B cell (primary cell): ENCODE data around the gene MAP7D1. TPM values are rescaled to one million over a fixed set of nuclear protein-coding genes. Genes with fewer than 3 reads are reported as not detected.

Experiments
- ATAC-seq: fragments of 200-7000 bp; cut with Tn5 transposase; one replicate; pipeline ENCODE4 v1.10.0; 2021; ENCODE audit warnings: low read depth, mild to moderate bottlenecking, moderate number of reproducible peaks, moderate library complexity
- CTCF ChIA-PET: fragments of 350-600 bp; sonication (Branson Sonifier 250); formaldehyde crosslinking; loops from one replicate; lab custom pipeline; 2021; ENCODE audit warnings: antibody characterized with exemption, inconsistent platforms; lab: Charles Lee
- POLR2A ChIA-PET: fragments of 350-600 bp; sonication (Branson Sonifier 250); formaldehyde crosslinking; loops from one replicate; lab custom pipeline; 2021; ENCODE audit warnings: antibody characterized with exemption; lab: Charles Lee
- DNase-seq: peaks from one replicate; pipeline ENCODE4 v3.0.0; 2013
- H2AFZ ChIP-seq: 2 replicates; pipeline ENCODE4 v1.6.1; 2012; ENCODE audit warnings: mild to moderate bottlenecking, low read depth, low read length; ENCODE audit not compliant: insufficient read depth, poor library complexity, severe bottlenecking
- H3K27ac ChIP-seq, 2 donors: 1 replicate in 1 of 2; 2 replicates in 1 of 2; pipeline ENCODE4 v1.5.1; 2012 to 2013; ENCODE audit warnings: low read length in 2 of 2, mild to moderate bottlenecking in 2 of 2, moderate library complexity in 1 of 2
- H3K27me3 ChIP-seq, 4 experiments: fragments of 200-600 bp in 1 of 4; sonication (generic) in 1 of 4; replicated peaks in 1 of 4; 1 replicate in 2 of 4; 2 replicates in 2 of 4; pipeline versions ENCODE4 v1.6.1 to v1.7.0; 2013 to 2016; ENCODE audit warnings: low read length in 3 of 4, mild to moderate bottlenecking in 2 of 4, mixed read lengths in 1 of 4, moderate library complexity in 1 of 4; ENCODE audit not compliant: insufficient read depth in 4 of 4, control insufficient read depth in 3 of 4; ENCODE audit errors: control extremely low read depth in 1 of 4
- H3K36me3 ChIP-seq, 2 experiments: replicated peaks in 1 of 2; 1 replicate in 1 of 2; 2 replicates in 1 of 2; pipeline versions ENCODE4 v1.6.1 to v1.7.1; 2013; ENCODE audit warnings: low read length in 1 of 2; ENCODE audit not compliant: insufficient read depth in 2 of 2, control insufficient read depth in 1 of 2; ENCODE audit errors: control extremely low read depth in 1 of 2, extremely low read depth in 1 of 2
- H3K4me1 ChIP-seq, 2 donors: fragments of 200-600 bp in 1 of 2; sonication (generic) in 1 of 2; 1 replicate in 1 of 2; 2 replicates in 1 of 2; pipeline versions ENCODE4 v1.5.1 to v1.6.1; 2013 to 2017; ENCODE audit warnings: low read length in 2 of 2; ENCODE audit not compliant: control insufficient read depth in 2 of 2, insufficient read depth in 2 of 2
- H3K4me2 ChIP-seq: replicated peaks from 2 replicates; pipeline ENCODE3; 2012; ENCODE audit warnings: mild to moderate bottlenecking, low read depth, low read length; ENCODE audit not compliant: poor library complexity, severe bottlenecking
- H3K4me3 ChIP-seq, 5 experiments: fragments of 200-600 bp in 1 of 5; sonication (generic) in 1 of 5; 1 replicate in 3 of 5; 2 replicates in 2 of 5; pipeline versions ENCODE4 v1.5.1 to v1.7.0; 2011 to 2016; ENCODE audit warnings: low read length in 4 of 5, mild to moderate bottlenecking in 4 of 5, low read depth in 2 of 5, control low read depth in 1 of 5, moderate library complexity in 1 of 5; ENCODE audit not compliant: insufficient read depth in 1 of 5; ENCODE audit errors: control extremely low read depth in 1 of 5, extremely low read depth in 1 of 5
- H3K79me2 ChIP-seq: fragments of 200-600 bp; sonication (generic); one replicate; pipeline ENCODE4 v1.6.0; 2016; ENCODE audit warnings: low read length; ENCODE audit not compliant: control insufficient read depth, insufficient read depth
- H3K9ac ChIP-seq: fragments of 200-600 bp; sonication (generic); 2 replicates; pipeline ENCODE4 v1.6.1; 2017; ENCODE audit warnings: mild to moderate bottlenecking, low read length, moderate library complexity
- H3K9me3 ChIP-seq, 3 donors: one replicate each; pipeline versions ENCODE4 v1.6.1 to v1.7.1; 2013; ENCODE audit warnings: low read length in 2 of 3; ENCODE audit not compliant: control insufficient read depth in 2 of 3, insufficient read depth in 1 of 3; ENCODE audit errors: control extremely low read depth in 1 of 3
- H4K20me1 ChIP-seq: 2 replicates; pipeline ENCODE4 v1.6.0; 2012; ENCODE audit warnings: mild to moderate bottlenecking, low read length; ENCODE audit not compliant: insufficient read depth, control insufficient read depth, poor library complexity, severe bottlenecking
- H3K27ac Mint-ChIP-seq: one replicate; pipeline ENCODE4 v1.8.0; 2021; ENCODE audit warnings: mixed read lengths
- H3K27me3 Mint-ChIP-seq: one replicate; pipeline ENCODE4 v1.8.0; 2021; ENCODE audit warnings: mixed read lengths
- H3K4me1 Mint-ChIP-seq: one replicate; pipeline ENCODE4 v1.8.0; 2021; ENCODE audit warnings: mixed read lengths
- H3K4me3 Mint-ChIP-seq: one replicate; pipeline ENCODE4 v1.8.0; 2021; ENCODE audit warnings: mixed read lengths
- H3K9me3 Mint-ChIP-seq: one replicate; pipeline ENCODE4 v1.8.0; 2022; ENCODE audit warnings: mixed read lengths; ENCODE audit not compliant: insufficient read depth
- EZH2 ChIP-seq: IDR thresholded peaks from 2 replicates; pipeline ENCODE4 v1.6.1; 2012; ENCODE audit warnings: borderline replicate concordance, low read depth, mild to moderate bottlenecking, moderate library complexity, low read length; ENCODE audit not compliant: insufficient read depth, poor library complexity, severe bottlenecking
- WGBS: methylation state at CpG from one replicate; pipeline ENCODE4 v1.1.5; 2013; ENCODE audit warnings: missing lambda C conversion rate; ENCODE audit not compliant: insufficient coverage; 5-methylcytosine and 5-hydroxymethylcytosine counted together
- intact Hi-C: fragments of 100-400 bp; cut with micrococcal nuclease; formaldehyde crosslinking; loops from one replicate; pipeline ENCODE4 v1.10.0; 2022
- polyA plus RNA-seq: library from polyadenylated mRNA; depleted of rRNA; stranded (reverse); fragments of >200 nt; gene quantifications from 2 replicates; pipeline ENCODE4 v1.2.3, GENCODE V29; 2012
- total RNA-seq, 2 donors: library from RNA; stranded (reverse); fragments of 120-200 nt in 1 of 2; gene quantifications; 1 replicate in 1 of 2; 2 replicates in 1 of 2; pipeline versions ENCODE4 v1.2.3 to v1.2.4, GENCODE V29; 2013 to 2022
- TF ChIP-seq, protein P1 (sequence below): fragments of 200-600 bp; IDR thresholded peaks from one replicate; pipeline ENCODE4 v1.8.0; 2022; ENCODE audit warnings: antibody characterized with exemption, mild to moderate bottlenecking

Gene MAP7D1
- total and polyA plus RNA-seq, 2 donors (not counting 1 experiment from before 2014, with no cell fraction given): 44.2 to 65.2 TPM

- Histone ChIP-seq H3K9me3 (no peaks in the 10 kb centered on the region), H3K79me2 (peaks cover 79% of the 10 kb centered on the region), H3K36me3 (peaks cover 0 to 20% of the 10 kb centered on the region in 2 experiments), H3K27ac (no peak overlapping the region), H3K4me1 (peaks cover 7 to 17% of the 10 kb centered on the region in 2 donors), H4K20me1 (peaks cover 33% of the 10 kb centered on the region), H3K4me2 (no peak overlapping the region), H3K27me3 (no peaks in the 10 kb centered on the region), H3K4me3 (no peak overlapping the region), H3K9ac (no peak overlapping the region), H2AFZ (no peak overlapping the region)
- ChIA-PET CTCF (no interaction called here), POLR2A (no interaction called here)
- Mint-ChIP-seq H3K27ac (no peak overlapping the region), H3K4me1 (peaks cover 29% of the 10 kb centered on the region), H3K27me3 (no peaks in the 10 kb centered on the region), H3K9me3 (no peaks in the 10 kb centered on the region), H3K4me3 (no peak overlapping the region)
- 95% methylated on average over 14 of the region's 15 CpGs for WGBS
- DNase-seq (no peak), ATAC-seq (no peak)
- intact Hi-C loops: no loop called here
- TF ChIP-seq, protein P1, sequence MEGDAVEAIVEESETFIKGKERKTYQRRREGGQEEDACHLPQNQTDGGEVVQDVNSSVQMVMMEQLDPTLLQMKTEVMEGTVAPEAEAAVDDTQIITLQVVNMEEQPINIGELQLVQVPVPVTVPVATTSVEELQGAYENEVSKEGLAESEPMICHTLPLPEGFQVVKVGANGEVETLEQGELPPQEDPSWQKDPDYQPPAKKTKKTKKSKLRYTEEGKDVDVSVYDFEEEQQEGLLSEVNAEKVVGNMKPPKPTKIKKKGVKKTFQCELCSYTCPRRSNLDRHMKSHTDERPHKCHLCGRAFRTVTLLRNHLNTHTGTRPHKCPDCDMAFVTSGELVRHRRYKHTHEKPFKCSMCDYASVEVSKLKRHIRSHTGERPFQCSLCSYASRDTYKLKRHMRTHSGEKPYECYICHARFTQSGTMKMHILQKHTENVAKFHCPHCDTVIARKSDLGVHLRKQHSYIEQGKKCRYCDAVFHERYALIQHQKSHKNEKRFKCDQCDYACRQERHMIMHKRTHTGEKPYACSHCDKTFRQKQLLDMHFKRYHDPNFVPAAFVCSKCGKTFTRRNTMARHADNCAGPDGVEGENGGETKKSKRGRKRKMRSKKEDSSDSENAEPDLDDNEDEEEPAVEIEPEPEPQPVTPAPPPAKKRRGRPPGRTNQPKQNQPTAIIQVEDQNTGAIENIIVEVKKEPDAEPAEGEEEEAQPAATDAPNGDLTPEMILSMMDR: no peak
- TF ChIP-seq EZH2: no peak
These were observed 11.3 kb downstream of the MAP7D1 start for GRCh38 chr1:36166938-36167905.

DNA sequence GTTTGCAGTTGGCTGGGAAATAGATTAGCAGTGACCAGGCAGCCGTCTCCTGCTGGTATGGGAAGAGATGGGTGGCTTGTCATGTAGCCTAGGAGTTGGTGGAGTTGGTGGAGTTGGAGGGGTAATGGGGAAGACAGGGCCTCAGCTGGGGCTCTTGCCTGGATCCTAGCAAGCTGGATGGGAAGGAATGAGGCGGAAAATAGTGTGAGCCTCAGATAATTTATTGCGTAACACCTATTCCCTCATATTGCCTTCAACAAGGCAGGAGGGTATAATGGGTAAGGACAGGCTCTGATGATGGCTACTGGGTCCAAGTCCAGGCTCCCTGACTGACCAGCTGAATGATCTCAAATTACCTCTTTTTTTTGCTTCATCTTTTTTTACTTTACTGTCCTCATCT, 12.6 kb downstream of the MAP7D1 start:
- Histone ChIP-seq H3K4me1 (peaks cover 0 to 9% of the 10 kb centered on the region in 2 donors), H3K4me3 (no peak overlapping the region), H3K79me2 (peaks cover 70% of the 10 kb centered on the region), H3K4me2 (no peak overlapping the region), H2AFZ (no peak overlapping the region), H4K20me1 (peaks cover 39% of the 10 kb centered on the region), H3K27ac (no peak overlapping the region), H3K36me3 (peaks cover 3 to 30% of the 10 kb centered on the region in 2 experiments), H3K9me3 (no peaks in the 10 kb centered on the region), H3K27me3 (no peaks in the 10 kb centered on the region), H3K9ac (no peak overlapping the region)
- no peak for DNase-seq
- 91% methylated on average over 1 of the region's 3 CpGs for WGBS
- ATAC-seq: no peak
- ChIA-PET POLR2A (no interaction called here), CTCF (interaction anchor here (1.5 kb wide), 1 partner anchor 19 kb away, joined by 8 read pairs; no protein-coding TSS in a partner anchor)
- intact Hi-C loops: no loop called here
- Mint-ChIP-seq H3K4me3 (no peak overlapping the region), H3K27ac (peak overlapping the region; percentile 10), H3K4me1 (peaks cover 17% of the 10 kb centered on the region), H3K9me3 (no peaks in the 10 kb centered on the region), H3K27me3 (no peaks in the 10 kb centered on the region)
- TF ChIP-seq EZH2: no peak
- TF ChIP-seq, protein P1: no peak
